Hematopoietic multipotent progenitor cell (in vitro differentiated cells): Measurements from ENCODE around the gene SND1. TPM values are rescaled to one million over a fixed set of nuclear protein-coding genes. Genes with fewer than 3 reads are reported as not detected.
"Not testable (repeated sequence)": the region's sequence is repeated elsewhere in the genome, so short reads cannot be mapped to it uniquely, and the experiment has no call there.

Source experiments
- DNase-seq, 3 donors: peaks; one replicate each; pipeline ENCODE4 v3.0.0-alpha.2; 2011 to 2015; ENCODE audit warnings: low read depth in 2 of 3, low spot score in 2 of 3
- total RNA-seq: library from RNA; depleted of rRNA; stranded (reverse); fragments of >200 nt; gene quantifications from one replicate; pipeline ENCODE4 v1.2.3, GENCODE V29; 2012

The SND1 gene
- total RNA-seq, 1 donor, result 165 TPM

DNA sequence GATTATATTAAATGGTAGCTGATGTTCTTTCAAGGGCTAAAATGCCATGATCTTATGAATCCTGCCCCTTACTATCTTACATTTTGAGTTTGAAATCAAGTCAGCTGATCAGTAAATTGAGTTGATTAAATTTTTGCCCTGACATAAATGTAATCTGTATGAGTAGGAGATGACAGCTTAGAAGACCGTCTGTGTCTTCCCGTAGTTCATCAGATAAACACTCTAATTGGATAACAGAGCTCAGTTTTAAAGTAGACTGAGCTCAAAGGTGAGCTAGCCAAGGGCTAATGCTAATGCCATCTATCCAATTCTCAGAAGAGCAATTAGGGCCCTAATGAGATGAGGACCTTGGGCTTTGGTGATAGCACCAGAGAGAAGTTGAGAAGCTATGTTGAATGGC lies 296.3 kb downstream of the SND1 start:
- no peak for DNase-seq

DNA sequence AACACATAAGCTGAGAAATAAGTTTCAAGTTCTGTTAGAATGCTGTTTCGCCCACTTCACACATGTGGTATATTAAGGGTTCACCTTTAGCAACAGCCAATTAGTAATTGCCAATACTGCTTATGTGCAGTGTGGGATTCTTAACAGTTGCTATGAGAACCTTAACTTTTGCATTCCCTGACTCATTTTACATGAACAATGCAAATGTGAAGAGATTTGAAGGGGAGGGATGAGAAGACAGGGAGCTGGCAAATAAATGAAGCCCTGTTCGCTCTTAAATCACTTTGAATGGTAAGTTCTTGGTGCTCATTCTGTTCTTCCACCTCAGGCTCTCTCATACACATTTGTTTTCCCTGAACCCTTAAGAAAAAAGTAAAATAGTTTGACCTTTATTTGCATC lies 296.9 kb downstream of the SND1 start:
- DNase-seq, result no peak

DNA sequence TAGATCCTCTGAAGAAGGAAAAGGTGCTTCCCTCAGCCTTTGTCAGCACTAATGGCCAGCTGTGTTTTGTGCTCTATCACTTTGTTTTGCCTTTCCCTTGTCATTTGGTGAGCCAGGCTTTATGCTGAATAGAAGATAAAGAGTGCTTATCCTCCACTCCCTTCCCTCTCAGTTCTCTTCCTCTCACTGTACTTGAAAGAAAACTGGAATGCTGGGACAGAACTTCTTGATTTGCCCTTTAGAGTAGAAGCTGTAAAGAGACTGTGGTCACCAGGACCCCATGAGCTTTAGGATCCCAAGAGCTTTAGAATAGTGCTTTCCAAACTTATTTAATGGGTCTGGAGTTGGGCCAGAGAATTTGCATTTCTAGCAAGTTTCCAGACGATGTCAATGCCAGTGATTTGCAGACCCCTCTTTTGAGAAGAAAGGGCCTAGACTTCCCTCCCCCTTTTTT lies 297.8 kb downstream of the SND1 start:
- DNase-seq, result no peak

DNA sequence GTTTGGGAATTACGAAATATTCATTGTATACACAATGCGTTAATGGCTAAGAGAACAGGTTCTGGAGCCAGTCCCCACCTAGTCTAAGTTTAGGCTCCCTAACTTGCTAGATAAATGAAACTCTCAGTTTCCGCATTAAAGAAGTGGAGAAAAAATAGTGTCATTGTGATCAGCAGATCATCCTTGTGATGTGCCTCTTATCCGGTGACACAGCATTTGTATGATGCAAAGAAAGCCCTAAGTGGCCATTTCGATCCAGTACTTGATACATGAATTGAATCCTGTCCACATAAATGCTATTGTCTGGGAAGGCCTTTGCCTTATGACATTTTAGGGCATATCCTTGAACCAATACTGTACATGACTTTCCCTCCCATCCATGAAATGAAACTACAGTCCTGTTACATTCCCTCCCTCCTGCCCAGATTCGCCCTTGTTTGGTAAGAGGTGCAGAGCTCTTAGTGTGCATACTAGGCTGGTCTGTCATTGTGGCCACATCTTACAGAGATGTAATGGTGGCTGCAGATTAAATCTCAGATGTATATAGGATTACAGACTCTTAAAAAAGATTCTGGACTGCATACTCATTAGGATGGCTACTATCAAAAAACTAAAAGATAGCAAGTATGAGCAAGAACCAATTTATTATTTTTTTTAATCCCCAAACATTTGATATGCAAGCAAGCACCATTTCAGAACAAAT lies 298.4 kb downstream of the SND1 start:
- DNase-seq, result no peak

DNA sequence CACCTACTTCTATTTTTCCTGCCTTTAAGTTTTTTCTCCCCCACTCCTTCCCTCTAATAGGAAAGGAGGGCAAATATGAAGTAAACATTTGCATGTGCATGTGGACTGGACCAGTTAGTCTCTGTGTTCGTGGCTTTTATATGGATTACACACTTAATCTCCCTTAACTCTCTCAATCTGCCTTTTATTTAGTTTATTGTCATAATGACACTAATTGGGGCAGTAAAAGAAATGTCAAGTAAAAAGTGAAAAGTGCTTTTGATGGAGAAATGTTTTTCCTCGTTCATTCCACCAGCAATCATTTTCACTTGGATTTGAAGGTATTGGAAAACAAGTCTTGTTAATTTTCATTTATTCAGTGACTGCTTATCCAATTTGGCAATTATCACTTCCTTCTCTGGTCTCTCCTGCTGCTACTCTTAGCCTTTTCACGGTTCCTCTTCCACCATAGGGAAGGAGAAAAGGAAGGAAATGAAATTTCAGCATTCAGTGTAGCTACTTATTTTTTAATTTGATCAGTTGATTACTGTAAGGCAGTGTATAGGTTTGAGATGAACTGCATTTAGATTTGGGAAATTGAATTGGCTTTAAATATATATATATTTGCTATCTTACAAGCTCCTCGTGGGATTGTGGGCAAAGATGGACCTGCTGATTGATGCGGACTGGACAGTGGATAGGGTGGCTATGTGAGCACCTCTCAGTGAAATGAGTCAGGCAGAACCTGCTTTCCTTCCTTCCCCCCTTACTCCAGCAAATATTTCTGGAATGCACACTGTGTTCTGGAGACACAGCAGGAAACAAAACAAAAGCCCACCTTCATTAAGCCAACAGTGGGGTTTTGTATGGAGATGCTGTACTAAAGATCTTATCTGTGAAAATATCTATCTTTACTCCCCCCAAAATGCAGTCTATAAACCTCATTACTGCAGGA lies 301.7 kb downstream of the SND1 start:
- DNase-seq, result no peak

DNA sequence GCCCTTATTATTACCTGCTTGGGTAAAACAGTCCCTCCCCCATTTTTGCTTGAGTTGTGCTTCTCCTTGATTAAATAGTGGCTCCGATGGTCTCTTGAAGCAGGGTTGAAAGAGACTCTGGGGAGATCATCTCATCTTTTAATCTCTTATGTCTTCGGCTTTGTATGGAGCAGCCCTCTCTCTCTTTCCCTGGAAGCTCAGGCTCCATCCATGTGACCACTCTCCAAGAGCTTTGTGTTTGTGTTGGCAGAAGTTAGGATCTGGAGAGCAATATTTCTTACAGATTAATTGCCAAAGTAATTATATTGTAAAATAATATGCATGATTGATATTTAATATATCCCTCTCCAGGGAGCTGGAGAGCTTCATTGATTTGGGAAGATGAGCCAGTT lies 302.4 kb downstream of the SND1 start:
- DNase-seq, result no peak

DNA sequence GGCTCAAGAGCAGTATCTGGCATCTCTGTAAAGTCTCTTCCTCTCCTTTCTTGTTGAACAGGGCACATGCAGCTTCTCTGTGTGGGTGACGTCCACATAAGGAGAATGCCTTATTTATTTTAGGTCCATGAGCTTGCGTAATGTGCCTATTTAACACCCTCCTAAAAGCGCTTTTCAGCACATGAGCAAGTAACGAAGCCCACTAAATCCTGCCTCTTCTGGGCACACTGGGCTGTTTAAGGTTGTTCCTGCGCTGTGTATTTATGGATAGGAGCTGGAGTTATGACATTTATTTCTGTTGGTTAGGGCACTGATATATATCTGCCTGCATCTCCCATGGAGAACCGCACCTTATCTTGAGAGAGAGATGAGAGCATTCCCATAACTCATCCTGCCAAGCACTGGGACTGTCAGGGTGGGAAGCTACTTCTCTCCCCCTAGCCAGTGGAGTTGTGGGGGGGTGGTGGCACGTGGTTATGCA lies 303.1 kb downstream of the SND1 start:
- no peak for DNase-seq

DNA sequence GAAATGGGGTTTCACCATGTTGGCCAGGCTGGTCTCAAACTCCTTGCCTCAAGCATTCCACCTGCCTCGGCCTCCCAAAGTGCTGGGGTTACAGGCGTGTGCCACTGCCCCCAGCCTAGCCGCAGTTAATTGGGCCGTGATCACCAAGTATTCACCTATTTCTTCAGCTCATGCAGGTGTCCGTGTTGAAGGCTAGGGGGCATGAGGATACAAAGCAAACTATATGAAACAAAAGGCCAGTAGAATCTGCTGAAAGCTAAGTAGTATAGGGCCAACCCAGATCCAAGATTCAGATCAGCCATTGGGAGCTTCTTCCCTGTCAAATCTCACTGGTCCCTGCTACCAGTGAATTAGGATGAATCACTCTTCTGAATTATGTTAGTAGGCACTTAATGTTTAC lies 305.9 kb downstream of the SND1 start:
- DNase-seq, result no peak

DNA sequence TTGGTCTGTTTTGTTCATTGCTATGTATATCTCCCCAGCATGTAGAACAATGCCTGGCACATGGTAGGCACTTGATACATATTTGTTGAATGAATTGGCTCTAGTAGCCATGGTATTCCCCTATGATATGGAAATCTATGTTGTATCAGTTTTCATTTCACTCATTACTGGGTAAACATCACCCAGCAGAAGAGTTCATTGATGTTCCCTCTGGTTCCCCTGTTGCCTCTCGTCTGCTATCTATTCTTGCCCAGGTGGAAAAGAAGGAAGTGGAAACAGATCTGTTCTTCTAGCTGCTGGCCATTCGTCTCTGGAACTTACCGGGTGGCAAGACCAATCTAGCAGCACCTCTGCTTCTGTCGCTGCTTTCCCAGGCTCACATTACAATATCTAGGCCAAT lies 307.8 kb downstream of the SND1 start:
- DNase-seq, result no peak

DNA sequence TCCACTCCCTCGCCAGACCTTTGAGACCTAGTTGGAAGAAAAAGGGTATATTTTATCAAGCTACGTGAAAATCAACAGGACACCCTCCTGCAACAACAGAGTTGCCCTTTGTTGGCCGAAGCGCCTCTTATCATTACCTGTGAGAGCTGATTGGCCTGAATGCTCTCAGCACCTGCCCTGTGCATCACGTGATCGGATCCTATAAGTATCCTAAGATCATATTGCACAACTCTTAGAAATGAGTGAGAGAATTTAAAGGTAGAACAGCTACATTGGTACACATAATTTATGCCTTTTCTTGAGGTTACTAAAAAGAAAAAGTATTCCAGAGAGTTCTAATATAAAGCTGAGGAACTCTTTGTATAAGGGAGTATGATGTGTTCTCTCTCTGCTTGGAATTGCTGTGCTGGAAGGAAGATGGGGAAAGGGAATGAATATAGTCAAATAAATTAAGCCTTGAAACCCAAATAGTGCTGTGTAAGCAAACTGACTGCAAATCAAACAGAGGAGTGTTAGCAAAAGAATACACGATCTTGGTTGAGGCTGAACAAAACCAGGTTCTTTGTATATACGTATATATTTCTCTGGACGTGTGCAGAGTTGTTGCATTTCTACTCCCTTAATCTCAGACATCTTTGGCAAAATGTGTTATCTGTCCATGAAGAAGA lies 309.9 kb downstream of the SND1 start:
- DNase-seq, result no peak

DNA sequence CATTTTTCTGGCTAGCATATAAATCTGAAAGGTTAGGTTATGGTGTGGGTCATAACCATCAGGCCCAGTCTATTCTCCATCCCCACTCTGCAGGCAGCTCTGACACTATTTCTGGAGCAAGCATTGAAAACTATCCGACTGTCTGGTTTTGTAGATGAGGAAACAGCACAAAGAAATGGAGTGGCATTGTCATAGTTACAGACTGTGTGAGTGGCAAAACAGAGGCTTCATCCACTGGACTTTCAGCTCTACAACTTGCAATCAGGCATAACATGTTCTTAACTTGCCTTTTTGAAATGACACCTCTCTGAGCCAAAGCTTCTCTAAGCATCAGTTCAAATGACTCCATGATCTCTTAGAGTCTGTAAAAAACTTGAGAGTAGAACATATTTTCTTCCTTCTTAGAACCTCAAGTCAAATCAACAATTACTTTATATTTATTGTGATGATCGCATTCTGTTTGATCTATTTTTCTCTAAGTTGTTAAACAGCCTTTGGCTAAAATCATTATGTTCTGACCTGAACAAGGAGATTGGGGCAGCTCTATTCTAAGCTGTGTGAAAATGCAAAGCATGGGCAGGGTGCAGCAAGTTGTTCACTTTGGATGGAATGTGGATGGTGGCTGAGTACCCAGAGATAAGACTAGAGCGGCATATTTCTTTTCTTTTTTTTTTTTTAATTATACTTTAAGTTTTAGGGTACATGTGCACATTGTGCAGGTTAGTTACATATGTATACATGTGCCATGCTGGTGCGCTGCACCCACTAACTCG lies 310.8 kb downstream of the SND1 start:
- no peak for DNase-seq

DNA sequence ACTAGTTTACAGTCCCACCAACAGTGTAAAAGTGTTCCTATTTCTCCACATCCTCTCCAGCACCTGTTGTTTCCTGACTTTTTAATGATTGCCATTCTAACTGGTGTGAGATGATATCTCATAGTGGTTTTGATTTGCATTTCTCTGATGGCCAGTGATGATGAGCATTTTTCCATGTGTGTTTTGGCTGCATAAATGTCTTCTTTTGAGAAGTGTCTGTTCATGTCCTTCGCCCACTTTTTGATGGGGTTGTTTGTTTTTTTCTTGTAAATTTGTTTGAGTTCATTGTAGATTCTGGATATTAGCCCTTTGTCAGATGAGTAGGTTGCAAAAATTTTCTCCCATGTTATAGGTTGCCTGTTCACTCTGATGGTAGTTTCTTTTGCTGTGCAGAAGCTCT lies 311.9 kb downstream of the SND1 start:
- DNase-seq, result not testable (repeated sequence)

DNA sequence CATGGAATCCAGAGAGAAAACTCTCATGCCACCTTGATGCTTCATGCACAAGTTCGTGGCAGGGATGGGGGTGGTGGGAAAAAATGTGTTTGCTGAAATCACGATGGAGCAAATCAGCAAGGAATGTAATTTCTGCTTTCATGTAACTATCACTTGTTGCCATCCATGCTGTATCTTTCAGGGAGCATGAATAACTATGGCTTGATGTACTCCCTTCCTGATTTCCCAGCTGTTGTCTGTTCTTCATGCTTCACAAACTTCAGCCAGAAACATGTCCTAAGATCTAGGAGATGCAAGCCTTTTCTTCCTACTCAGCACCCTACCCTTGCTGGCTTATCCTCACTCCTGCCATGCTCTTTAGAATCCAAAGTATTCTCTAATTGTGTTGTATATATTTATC lies 315.3 kb downstream of the SND1 start:
- DNase-seq, result no peak

DNA sequence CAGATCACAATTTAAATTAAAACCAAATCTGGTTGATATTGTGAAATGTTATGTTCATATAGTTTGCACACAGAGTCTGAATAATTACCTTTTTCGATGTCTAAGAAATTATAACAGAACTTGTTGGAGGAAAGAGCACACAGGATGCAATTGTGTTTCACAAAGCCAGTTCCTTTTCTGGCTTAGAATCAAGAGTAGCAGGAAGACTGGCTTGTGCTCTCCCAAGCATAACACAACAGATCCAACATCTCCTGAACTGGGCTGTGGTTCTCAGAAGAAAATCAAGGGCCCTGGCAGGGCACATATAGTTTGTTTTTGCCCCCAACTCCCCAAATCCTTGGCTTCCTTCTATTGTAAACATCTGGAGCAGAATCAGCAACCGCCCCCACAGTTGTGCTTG lies 316.6 kb downstream of the SND1 start:
- DNase-seq, result no peak

DNA sequence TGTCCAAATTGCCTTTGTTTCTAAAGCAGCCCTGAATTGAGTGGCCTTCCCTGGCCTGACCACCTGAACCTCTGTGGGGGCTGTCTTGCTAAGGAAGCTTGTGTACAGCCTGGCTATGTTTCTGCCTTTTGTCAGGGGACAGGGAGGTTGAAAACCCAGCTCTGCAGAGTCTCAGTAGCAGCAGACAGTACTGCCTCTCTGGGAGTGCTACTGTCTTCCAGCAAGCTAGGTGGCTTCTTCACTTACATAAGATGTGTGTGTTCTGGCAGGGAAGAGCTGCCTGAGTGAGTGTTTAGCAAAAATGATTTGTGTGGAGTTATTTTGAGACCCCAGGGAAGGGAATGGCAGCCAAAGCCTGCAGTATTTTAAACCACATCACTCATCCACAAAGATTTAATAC lies 321.8 kb downstream of the SND1 start:
- no peak for DNase-seq

DNA sequence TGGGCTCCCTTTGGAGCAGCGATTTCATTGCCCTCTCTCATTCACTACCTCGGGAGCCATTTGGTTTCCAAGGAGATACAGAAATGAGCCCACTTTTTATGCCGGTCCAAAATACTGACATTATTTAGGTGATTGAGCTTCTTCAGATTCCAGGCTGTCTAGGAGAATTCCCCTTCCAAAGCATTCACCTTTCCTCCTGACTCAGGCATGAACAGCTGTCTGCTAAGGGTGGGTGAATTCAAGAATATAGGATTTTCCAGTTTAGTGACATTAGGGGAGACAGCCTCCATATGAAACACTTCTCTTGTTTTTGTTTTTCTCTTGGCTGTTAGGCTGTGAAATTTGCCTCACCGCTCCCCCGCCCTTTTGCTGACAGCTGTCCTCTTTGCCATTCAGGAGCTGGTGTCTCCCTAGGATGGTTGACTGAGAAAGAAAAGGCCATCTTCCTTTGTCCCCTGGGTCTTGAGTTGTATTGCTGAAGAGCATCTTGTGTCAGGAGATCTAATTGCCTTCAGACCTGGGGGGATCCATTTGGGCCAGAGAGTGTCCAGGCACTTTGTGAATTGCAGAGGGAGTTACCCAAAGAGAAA lies 322.5 kb downstream of the SND1 start:
- no peak for DNase-seq

DNA sequence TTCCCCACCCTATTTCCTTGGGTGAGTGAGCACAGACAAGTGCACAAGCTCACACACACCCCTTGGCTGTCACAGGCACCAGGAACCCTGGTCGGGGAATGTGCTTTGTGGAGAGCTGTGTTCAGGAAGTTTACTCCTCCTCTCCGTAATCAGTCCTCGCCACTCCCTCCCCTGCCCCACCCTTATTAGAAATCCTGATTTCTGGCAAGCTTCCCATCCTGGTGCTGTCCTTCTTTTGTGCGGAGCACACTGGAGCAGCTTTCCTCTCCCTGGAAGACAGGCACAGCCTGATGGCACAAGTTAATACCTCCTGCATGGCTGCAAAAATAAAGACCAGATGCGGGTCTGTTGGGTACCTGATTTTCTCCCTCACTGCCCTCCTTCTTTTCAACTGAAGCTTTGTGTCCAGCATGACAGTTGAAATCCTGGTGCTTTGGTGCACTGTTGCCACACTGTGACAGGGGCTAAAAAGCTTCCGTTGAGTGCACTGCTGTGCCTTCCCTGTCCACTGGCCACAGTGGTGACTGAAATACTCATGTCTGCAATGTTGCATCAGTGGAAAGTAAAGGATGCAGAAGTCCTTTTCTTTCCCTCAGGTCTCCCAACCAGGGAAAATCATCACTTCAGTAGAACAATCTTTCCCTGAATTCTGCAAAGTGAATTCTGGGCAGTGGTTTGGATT lies 324.2 kb downstream of the SND1 start:
- DNase-seq, result no peak

DNA sequence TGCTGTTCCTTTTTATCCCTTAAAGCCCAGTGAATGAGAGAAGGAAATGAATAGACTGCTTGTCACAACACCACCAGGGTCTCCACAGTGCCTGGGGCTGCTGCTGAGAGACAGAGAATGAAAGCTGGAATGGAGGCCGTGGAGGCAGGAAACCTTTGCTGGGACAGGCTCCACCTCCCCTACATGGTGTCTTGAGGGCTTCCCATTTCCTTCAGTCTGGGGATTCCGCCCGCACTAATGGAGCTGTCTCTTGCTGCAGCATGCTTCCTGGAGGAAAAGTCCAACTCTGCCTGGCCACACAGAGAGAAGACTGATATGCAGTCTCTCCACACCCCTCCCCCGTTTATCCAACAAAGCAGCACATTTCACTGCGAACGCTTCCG lies 324.7 kb downstream of the SND1 start:
- no peak for DNase-seq

DNA sequence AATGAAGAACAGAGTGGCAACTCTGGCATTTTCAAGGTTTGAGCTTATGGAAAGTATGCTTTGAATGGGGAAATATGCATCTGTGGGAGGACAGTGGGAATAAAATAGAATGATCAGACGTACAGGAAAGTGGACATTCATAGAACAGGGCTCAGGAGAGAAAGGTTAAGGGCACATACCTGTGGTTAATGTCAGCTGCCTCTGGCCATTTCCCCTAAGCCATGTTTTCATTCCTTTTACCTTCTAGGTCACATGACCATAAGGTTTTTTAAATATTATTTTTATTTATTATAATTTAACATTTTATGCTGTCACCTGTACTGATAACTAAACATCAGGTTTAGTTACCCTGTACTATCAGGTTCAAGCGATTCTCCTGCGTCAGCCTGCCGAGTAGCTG lies 326.4 kb downstream of the SND1 start:
- no peak for DNase-seq
